Activated B cell treated with CpG ODN at 0.5 μM for 24 hours (primary cell): ENCODE measurements around the gene B3GNT5. TPM values are rescaled to one million over a fixed set of nuclear protein-coding genes. Genes with fewer than 3 reads are reported as not detected.

Experiments
- ATAC-seq: fragments of 200-7000 bp; cut with Tn5 transposase; one replicate; pipeline ENCODE4 v1.10.0; 2021; ENCODE audit warnings: low read depth, mild to moderate bottlenecking, moderate library complexity
- CTCF ChIA-PET: fragments of 350-600 bp; sonication (Branson Sonifier 250); formaldehyde crosslinking; loops from one replicate; lab custom pipeline; 2021; ENCODE audit warnings: antibody characterized with exemption; lab: Charles Lee
- POLR2A ChIA-PET: fragments of 350-600 bp; sonication (Branson Sonifier 250); formaldehyde crosslinking; loops from one replicate; lab custom pipeline; 2021; ENCODE audit warnings: antibody characterized with exemption; lab: Charles Lee
- DNase-seq: peaks from one replicate; pipeline ENCODE4 v3.0.0; 2022
- H3K27ac Mint-ChIP-seq: one replicate; pipeline ENCODE4 v1.8.0; 2020; ENCODE audit warnings: mixed read lengths
- H3K27me3 Mint-ChIP-seq: one replicate; pipeline ENCODE4 v1.8.0; 2021; ENCODE audit warnings: mixed read lengths
- H3K36me3 Mint-ChIP-seq: one replicate; pipeline ENCODE4 v1.8.0; 2021; ENCODE audit warnings: low read depth, mixed read lengths
- H3K4me1 Mint-ChIP-seq: one replicate; pipeline ENCODE4 v1.8.0; 2021; ENCODE audit warnings: mixed read lengths
- H3K4me3 Mint-ChIP-seq: one replicate; pipeline ENCODE4 v1.8.0; 2020; ENCODE audit warnings: mild to moderate bottlenecking, mixed read lengths
- H3K9me3 Mint-ChIP-seq: one replicate; pipeline ENCODE4 v1.8.0; 2020; ENCODE audit warnings: mixed read lengths
- intact Hi-C: fragments of 100-400 bp; cut with micrococcal nuclease; formaldehyde crosslinking; loops from one replicate; pipeline ENCODE4 v1.15.1; 2024
- total RNA-seq: library from RNA; stranded (reverse); gene quantifications from 2 replicates; pipeline ENCODE4 v1.2.3, GENCODE V29; 2022
- TF ChIP-seq, protein P1 (sequence below): fragments of 200-600 bp; IDR thresholded peaks from one replicate; pipeline ENCODE4 v1.8.0; 2022; ENCODE audit warnings: antibody characterized with exemption, mild to moderate bottlenecking

Gene B3GNT5
- total RNA-seq, 1 donor from 2014 or later = 0.38 TPM

DNA sequence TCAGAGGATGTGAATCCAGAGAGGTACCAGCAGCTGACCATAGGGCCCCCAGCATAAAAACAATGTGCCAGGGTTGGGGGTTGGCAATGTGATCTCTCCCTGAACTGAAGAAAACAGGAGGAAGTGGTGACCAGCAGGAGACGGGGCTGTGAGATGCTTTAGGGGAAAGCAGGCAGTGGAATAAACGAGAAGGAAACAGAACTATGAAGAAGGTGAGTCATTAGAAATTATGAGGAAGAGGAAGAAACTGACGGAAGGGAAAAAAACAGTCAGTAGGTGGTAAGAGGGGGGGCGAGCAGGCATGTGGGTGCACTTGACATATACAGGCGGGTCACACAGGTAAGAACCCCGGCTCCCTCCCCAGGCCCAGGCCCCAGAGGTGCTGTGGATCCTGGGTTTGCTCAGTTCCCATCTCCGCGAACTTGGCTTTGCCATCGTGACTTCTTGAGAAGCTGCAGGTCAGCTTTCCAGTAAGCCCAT is 42.2 kb upstream of the B3GNT5 start:
- DNase-seq = no peak
- ATAC-seq = peak; percentile 34
- TF ChIP-seq, protein P1, sequence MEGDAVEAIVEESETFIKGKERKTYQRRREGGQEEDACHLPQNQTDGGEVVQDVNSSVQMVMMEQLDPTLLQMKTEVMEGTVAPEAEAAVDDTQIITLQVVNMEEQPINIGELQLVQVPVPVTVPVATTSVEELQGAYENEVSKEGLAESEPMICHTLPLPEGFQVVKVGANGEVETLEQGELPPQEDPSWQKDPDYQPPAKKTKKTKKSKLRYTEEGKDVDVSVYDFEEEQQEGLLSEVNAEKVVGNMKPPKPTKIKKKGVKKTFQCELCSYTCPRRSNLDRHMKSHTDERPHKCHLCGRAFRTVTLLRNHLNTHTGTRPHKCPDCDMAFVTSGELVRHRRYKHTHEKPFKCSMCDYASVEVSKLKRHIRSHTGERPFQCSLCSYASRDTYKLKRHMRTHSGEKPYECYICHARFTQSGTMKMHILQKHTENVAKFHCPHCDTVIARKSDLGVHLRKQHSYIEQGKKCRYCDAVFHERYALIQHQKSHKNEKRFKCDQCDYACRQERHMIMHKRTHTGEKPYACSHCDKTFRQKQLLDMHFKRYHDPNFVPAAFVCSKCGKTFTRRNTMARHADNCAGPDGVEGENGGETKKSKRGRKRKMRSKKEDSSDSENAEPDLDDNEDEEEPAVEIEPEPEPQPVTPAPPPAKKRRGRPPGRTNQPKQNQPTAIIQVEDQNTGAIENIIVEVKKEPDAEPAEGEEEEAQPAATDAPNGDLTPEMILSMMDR = no peak
- ChIA-PET CTCF (no interaction called here), POLR2A (no interaction called here)
- intact Hi-C loops = loop anchor here (5.0 kb wide), 1 partner anchor 76 kb away; no protein-coding TSS in a partner anchor
- Mint-ChIP-seq H3K9me3 (no peaks in the 10 kb centered on the region), H3K4me3 (no peak overlapping the region), H3K27ac (peak overlapping the region; percentile 42), H3K36me3 (no peaks in the 10 kb centered on the region), H3K4me1 (peaks cover 32% of the 10 kb centered on the region), H3K27me3 (peaks cover 30% of the 10 kb centered on the region)

DNA sequence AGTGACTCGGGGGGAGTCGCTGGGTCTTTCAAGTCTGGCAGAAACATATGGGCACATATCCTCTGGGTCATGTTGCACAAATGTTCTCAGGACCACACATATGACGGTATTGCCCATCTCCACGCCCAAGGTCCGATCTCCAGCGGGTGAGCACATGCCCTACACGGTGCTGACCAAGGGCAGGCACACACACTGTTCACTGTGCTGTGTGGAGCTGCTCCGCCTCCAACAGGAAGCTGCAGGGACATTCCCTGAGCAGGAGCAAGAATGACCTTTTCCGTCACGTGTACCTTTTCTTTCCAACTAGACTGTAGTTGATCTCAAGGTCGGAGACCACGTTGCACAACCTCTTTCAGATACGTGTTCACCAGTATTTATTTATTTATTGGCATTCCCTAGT is 41.7 kb upstream of the B3GNT5 start:
- DNase-seq (no peak), ATAC-seq (no peak)
- Mint-ChIP-seq H3K27me3 (peaks cover 31% of the 10 kb centered on the region), H3K27ac (no peak overlapping the region), H3K4me3 (no peak overlapping the region), H3K36me3 (no peaks in the 10 kb centered on the region), H3K9me3 (no peaks in the 10 kb centered on the region), H3K4me1 (peaks cover 32% of the 10 kb centered on the region)
- TF ChIP-seq, protein P1 = no peak
- intact Hi-C loops = loop anchor here (5.0 kb wide), 1 partner anchor 76 kb away; no protein-coding TSS in a partner anchor
- POLR2A ChIA-PET = no interaction called here
- CTCF ChIA-PET = no interaction called here

DNA sequence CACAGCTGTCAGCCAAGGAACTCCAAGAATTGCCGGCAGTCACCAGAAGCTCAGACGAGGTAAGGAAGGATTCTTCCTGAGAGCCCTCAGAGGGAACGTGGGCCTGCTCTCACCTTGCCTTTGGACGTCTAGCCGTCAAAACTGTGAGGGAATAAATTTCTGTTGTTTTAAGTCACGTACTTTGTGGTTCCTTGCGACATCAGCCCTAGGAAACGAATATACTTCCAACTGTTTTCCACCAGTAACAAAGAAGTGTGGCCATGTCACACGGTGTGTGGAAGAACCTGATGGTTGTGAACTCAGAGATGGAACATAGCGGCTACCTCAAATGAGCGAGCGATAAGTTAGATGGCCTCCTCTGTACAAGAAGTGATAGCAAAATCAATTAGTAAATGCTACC is 41.0 kb upstream of the B3GNT5 start:
- Mint-ChIP-seq H3K4me1 (peaks cover 32% of the 10 kb centered on the region), H3K27me3 (peaks cover 31% of the 10 kb centered on the region), H3K36me3 (no peaks in the 10 kb centered on the region), H3K4me3 (no peak overlapping the region), H3K9me3 (no peaks in the 10 kb centered on the region), H3K27ac (no peak overlapping the region)
- ChIA-PET CTCF (no interaction called here), POLR2A (no interaction called here)
- TF ChIP-seq, protein P1 = no peak
- intact Hi-C loops = loop anchor here (5.0 kb wide), 1 partner anchor 75 kb away; no protein-coding TSS in a partner anchor
- ATAC-seq = no peak
- DNase-seq = no peak

DNA sequence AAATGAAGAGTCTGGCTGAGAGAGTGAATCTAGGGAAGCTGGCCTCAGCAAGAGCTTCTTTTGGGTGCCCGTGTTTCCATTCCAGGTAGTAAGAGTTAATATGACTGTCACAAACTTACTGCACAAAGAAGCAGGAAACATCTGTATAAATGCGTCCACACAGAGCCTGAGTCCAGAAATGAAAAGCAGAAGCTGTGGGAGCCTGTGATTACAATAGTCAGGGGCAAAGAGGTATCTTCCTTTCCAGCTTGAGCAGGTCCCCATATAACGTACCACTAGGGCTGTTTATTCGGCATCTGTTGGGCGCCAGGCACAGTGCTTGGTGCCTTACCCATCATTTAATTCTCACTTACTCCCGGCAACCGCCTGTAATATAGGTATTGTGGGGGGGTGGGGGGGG is 40.5 kb upstream of the B3GNT5 start:
- peaks cover 32% of the 10 kb centered on the region for H3K4me1 Mint-ChIP-seq
- TF ChIP-seq, protein P1 = no peak
- peaks cover 33% of the 10 kb centered on the region for H3K27me3 Mint-ChIP-seq
- H3K36me3 Mint-ChIP-seq = no peaks in the 10 kb centered on the region
- H3K4me3 Mint-ChIP-seq = no peak overlapping the region
- intact Hi-C loops = loop anchor here (5.0 kb wide), 1 partner anchor 75 kb away; no protein-coding TSS in a partner anchor
- H3K27ac Mint-ChIP-seq = no peak overlapping the region
- ChIA-PET POLR2A (interaction anchor here (0.8 kb wide), 1 partner anchor 12 kb away, joined by 4 read pairs; no protein-coding TSS in a partner anchor), CTCF (no interaction called here)
- H3K9me3 Mint-ChIP-seq = no peaks in the 10 kb centered on the region
- DNase-seq (no peak), ATAC-seq (no peak)

DNA sequence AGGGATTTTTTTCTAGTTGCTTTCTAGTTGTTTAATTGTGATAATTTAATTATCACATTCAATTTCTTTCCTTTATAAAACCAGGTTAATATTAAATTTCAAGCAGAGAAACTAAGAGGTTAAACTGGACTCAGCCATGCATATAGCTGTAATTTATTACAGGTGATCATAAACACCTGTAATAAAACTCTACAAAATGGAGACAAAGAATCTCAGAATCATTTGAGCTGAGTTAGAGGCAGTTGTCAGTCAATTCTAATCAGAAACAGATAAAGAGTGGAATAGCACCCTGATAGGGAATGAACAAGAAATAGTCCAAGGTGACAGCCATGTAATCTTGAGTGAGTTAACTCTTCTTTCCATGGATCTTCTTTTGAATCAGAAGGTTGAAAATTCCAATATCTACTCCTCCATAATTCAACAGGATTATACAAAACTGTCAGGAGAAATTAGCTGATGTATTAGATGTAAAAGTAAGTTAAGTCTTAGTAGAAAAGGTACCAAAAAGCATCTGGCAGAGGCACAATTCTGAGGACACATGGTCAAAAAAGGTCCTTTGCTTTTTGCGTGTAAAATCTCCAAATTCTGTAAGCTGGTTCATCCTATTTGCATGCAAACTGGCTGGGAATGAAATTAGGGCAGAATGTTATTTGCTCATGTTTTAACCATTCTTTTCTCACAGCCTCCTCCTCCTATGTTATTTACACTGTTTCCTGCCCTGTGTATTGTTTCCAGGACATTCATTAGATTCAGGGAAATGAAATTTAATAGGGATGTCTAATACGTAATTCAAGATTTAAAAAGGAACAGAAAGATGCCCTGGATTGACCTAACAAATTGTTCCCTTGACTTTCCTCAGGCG is 39.4 kb upstream of the B3GNT5 start:
- Mint-ChIP-seq H3K27ac (no peak overlapping the region), H3K36me3 (no peaks in the 10 kb centered on the region), H3K4me1 (peaks cover 32% of the 10 kb centered on the region), H3K27me3 (peaks cover 30% of the 10 kb centered on the region), H3K4me3 (no peak overlapping the region), H3K9me3 (no peaks in the 10 kb centered on the region)
- DNase-seq (no peak), ATAC-seq (no peak)
- ChIA-PET CTCF (no interaction called here), POLR2A (no interaction called here)
- intact Hi-C loops = loop anchor here (5.0 kb wide), 1 partner anchor 74 kb away; no protein-coding TSS in a partner anchor
- TF ChIP-seq, protein P1 = no peak
